Kidney epithelial cell (primary cell): ENCODE results near the gene GPR25. TPM values are rescaled to one million over a fixed set of nuclear protein-coding genes. Genes with fewer than 3 reads are reported as not detected.

Experiments
- DNase-seq: peaks from one replicate; pipeline ENCODE4 v3.0.0-alpha.2; 2010; ENCODE audit warnings: low read depth
- H3K27me3 ChIP-seq: 2 replicates; pipeline ENCODE4 v1.6.0; 2011; ENCODE audit warnings: low read length; ENCODE audit not compliant: control insufficient read depth, insufficient read depth
- H3K36me3 ChIP-seq: 2 replicates; pipeline ENCODE4 v1.5.1; 2011; ENCODE audit warnings: low read length; ENCODE audit not compliant: control insufficient read depth, insufficient read depth
- H3K4me3 ChIP-seq: 2 replicates; pipeline ENCODE4 v1.5.1; 2011; ENCODE audit warnings: low read depth, mild to moderate bottlenecking, control low read depth, low read length
- total RNA-seq: library from RNA; depleted of rRNA; stranded (reverse); fragments of >200 nt; gene quantifications from 2 replicates; pipeline ENCODE4 v1.2.3, GENCODE V29; 2015
- TF ChIP-seq, protein P1 (sequence below): IDR thresholded peaks from 2 replicates; pipeline ENCODE4 v1.5.1; 2011; ENCODE audit warnings: mild to moderate bottlenecking, moderate library complexity, low read length, control low read depth, inconsistent platforms; ENCODE audit not compliant: insufficient read depth, poor library complexity, severe bottlenecking

GPR25 gene
- total RNA-seq, 1 donor from 2014 or later = not detected

DNA sequence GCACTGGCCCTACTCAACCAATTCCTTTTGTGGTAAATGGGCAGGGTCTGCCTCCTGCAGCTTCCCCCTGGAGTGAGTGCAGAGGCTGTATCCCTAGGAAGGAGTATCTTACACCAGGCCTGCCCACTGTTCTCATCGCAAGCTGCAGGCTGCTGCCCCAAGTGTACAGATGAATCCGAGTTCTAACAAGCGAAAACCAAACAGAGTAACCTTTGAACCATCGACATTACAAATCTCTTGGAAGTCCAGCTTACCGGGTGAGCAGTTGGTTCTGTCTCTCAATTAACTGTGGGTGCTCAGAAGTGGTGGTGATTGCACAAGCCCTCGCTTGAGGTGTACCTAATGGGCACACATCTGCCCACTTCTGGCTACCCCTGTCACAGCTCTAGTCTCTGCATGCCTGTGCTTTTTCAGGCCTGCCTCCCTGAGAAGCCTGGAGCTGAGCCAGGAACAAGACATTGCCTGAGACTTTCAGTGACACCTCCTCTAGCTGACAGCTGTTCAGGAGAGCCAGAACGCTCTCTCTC, 44.6 kb downstream of the GPR25 start:
- no peak overlapping the region for H3K4me3 ChIP-seq
- no peaks in the 10 kb centered on the region for H3K36me3 ChIP-seq
- DNase-seq = no peak
- no peaks in the 10 kb centered on the region for H3K27me3 ChIP-seq
- TF ChIP-seq, protein P1, sequence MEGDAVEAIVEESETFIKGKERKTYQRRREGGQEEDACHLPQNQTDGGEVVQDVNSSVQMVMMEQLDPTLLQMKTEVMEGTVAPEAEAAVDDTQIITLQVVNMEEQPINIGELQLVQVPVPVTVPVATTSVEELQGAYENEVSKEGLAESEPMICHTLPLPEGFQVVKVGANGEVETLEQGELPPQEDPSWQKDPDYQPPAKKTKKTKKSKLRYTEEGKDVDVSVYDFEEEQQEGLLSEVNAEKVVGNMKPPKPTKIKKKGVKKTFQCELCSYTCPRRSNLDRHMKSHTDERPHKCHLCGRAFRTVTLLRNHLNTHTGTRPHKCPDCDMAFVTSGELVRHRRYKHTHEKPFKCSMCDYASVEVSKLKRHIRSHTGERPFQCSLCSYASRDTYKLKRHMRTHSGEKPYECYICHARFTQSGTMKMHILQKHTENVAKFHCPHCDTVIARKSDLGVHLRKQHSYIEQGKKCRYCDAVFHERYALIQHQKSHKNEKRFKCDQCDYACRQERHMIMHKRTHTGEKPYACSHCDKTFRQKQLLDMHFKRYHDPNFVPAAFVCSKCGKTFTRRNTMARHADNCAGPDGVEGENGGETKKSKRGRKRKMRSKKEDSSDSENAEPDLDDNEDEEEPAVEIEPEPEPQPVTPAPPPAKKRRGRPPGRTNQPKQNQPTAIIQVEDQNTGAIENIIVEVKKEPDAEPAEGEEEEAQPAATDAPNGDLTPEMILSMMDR = no peak

DNA sequence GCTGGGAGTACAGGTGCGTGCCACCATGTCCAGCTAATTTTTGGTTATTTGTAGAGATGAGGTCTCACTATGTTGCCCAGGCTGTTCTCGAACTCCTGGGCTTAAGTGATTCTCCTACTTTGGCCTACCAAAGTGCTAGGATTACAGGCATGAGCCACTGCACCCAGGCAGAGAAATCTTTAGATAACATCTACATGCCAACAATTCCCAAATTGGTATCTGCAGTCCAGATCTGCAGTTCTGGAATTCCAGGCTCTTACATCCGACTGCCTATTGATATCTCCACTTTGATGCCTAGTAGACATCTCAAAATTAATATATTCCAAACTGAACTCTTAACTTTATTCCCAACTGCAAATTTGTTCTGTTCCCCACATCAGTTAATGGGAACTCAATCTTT, 45.2 kb downstream of the GPR25 start:
- Histone ChIP-seq H3K4me3 (no peak overlapping the region), H3K27me3 (no peaks in the 10 kb centered on the region), H3K36me3 (no peaks in the 10 kb centered on the region)
- DNase-seq = no peak
- TF ChIP-seq, protein P1 = no peak

- DNase-seq = no peak
- Histone ChIP-seq H3K27me3 (no peaks in the 10 kb centered on the region), H3K36me3 (no peaks in the 10 kb centered on the region), H3K4me3 (no peak overlapping the region)
- TF ChIP-seq, protein P1 = no peak
Observed at GRCh38 chr1:200919386-200919785, 46.6 kb downstream of the GPR25 start.

DNA sequence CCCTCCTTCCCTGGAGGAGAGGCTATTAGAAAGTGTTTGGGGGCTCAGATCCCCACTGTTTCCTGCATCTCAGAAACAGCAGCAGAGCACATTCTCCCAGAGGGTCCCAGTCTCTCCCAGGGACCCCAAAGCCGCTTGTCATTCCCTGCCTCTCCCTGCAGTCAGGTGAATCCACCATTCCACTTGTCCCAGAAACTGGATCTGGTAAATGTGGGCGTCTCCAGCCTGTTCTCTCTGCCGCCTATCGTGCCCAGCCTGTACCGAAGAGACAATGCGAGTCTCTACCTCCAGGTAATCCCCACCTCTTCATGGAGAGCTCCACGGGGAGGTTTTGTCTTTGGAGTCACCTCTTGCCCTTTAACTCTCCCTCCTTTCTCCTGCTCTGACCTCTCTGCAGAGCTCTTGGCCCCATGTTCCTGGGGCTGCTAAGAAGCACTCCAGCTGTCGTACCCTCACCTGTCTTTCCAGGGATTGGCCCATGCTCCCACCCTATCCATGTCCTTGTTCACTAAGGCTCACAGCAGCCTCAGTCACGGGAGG, 48.9 kb downstream of the GPR25 start:
- Histone ChIP-seq H3K27me3 (no peaks in the 10 kb centered on the region), H3K4me3 (no peak overlapping the region), H3K36me3 (no peaks in the 10 kb centered on the region)
- TF ChIP-seq, protein P1 = no peak
- DNase-seq = no peak

GRCh38 chr1:200922406-200922805, 49.6 kb downstream of the GPR25 start:
- no peak for DNase-seq
- H3K27me3 ChIP-seq = no peaks in the 10 kb centered on the region
- no peaks in the 10 kb centered on the region for H3K36me3 ChIP-seq
- TF ChIP-seq, protein P1 = no peak
- no peak overlapping the region for H3K4me3 ChIP-seq

DNA sequence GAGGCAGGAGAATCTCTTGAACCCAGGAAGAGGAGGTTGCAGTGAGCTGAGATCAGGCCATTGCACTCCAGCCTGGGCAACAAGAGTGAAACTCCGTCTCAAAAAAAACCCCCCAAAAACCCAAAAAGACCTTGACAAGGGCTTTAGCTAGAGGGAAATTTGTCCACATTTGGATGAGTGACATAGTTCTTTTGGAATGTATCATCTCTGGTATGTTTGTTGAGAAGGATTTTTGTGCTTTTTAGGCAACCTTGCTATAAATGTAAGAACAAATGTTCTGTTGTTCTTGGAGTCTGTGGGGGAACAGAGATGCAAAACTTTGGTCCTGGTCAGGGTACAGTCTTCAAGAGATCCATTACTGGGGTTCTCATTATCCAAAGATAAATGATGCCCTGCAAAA, 50.8 kb downstream of the GPR25 start:
- H3K27me3 ChIP-seq = no peaks in the 10 kb centered on the region

More for the DNA sequence above, 50.8 kb downstream of the GPR25 start:
- Histone ChIP-seq H3K36me3 (no peaks in the 10 kb centered on the region), H3K4me3 (no peak overlapping the region)
- TF ChIP-seq, protein P1 = no peak
- no peak for DNase-seq
